ENCODE data around the gene PLLP. TPM values are rescaled to one million over a fixed set of nuclear protein-coding genes. Genes with fewer than 3 reads are reported as not detected.

The PLLP gene
- total RNA-seq, 1 donor from 2014 or later, result 104 TPM

DNA sequence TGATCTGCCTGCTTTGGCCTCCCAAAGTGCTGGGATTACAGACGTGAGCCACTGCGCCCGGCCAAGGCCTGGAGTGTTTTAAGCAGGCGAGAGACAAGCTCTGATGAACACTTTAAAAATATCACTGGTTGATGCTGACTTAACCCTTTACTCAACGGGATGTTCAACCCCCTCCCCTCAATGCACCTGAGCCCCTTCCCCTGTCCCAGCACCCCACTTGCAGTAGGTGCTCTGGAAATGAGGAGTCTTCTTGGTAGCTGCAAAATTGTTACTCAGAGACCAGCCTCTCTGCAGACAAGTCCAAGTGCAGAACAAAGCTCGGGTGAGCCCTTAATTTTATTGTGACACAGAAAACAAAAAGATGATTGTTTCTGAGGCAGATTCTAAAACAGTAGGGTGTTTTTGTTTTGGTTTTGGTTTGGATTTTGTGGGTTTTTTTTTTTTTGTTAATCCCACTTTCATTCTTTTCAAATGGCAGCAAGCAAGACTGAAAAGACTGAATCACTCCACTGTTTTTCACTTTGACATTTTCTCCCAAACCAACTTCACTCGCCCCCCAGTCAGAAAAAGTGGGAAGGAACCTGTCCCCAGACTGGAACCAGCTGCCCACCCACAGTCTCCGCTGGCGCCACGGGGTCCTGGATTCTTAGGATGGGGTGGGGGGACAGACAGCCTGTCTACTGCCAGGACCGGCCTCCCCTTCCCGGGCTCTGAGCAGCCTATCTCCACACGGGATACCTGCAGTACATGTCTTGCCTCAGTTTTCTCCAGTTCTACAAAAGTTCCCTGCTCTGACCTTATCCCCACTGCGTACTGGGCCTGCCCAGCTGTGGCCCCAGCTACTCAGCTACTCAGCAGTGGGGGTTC, 5.2 kb upstream of the PLLP start:
- intact Hi-C loops (cut with DNase I), result no loop called here
- TF ChIP-seq, protein P1, sequence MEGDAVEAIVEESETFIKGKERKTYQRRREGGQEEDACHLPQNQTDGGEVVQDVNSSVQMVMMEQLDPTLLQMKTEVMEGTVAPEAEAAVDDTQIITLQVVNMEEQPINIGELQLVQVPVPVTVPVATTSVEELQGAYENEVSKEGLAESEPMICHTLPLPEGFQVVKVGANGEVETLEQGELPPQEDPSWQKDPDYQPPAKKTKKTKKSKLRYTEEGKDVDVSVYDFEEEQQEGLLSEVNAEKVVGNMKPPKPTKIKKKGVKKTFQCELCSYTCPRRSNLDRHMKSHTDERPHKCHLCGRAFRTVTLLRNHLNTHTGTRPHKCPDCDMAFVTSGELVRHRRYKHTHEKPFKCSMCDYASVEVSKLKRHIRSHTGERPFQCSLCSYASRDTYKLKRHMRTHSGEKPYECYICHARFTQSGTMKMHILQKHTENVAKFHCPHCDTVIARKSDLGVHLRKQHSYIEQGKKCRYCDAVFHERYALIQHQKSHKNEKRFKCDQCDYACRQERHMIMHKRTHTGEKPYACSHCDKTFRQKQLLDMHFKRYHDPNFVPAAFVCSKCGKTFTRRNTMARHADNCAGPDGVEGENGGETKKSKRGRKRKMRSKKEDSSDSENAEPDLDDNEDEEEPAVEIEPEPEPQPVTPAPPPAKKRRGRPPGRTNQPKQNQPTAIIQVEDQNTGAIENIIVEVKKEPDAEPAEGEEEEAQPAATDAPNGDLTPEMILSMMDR (IDR thresholded peaks at IDR 0.05), result no peak
- H3K27me3 ChIP-seq, result peaks cover 6% of the 10 kb centered on the region
- H3K9me3 ChIP-seq, result no peaks in the 10 kb centered on the region
- DNase-seq (no peak), ATAC-seq (no peak)
- H3K4me3 ChIP-seq, result no peak overlapping the region
- H3K36me3 ChIP-seq, result no peaks in the 10 kb centered on the region
- no peaks in the 10 kb centered on the region for H3K4me1 ChIP-seq
- H3K27ac ChIP-seq, result no peak overlapping the region

DNA sequence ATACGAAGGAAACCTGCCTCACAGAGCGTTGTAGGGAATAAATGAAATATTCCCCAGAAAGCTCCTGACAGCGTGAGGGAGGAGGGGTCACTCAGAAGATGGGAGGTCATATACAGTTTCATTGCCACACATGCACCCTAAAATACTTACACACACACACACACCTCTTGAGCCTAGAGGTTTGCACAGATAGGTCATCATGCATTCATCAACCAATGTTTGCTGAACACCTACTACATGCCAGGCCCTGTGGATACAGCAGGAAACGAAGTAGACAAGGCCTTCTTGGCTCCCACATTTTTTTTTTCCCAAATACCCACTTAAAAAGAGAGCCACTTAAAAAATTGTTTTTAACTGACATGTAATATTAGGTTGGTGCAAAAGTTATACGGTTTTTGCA, 907 bp upstream of the PLLP start:
- ATAC-seq (no peak), DNase-seq (no peak)
- H3K36me3 ChIP-seq, result no peaks in the 10 kb centered on the region
- no peak overlapping the region for H3K4me3 ChIP-seq
- H3K9me3 ChIP-seq, result no peaks in the 10 kb centered on the region
- TF ChIP-seq, protein P1 (IDR thresholded peaks at IDR 0.05), result no peak
- peaks cover 21% of the 10 kb centered on the region for H3K27me3 ChIP-seq
- intact Hi-C loops (cut with DNase I), result no loop called here
- no peak overlapping the region for H3K27ac ChIP-seq
- no peaks in the 10 kb centered on the region for H3K4me1 ChIP-seq

DNA sequence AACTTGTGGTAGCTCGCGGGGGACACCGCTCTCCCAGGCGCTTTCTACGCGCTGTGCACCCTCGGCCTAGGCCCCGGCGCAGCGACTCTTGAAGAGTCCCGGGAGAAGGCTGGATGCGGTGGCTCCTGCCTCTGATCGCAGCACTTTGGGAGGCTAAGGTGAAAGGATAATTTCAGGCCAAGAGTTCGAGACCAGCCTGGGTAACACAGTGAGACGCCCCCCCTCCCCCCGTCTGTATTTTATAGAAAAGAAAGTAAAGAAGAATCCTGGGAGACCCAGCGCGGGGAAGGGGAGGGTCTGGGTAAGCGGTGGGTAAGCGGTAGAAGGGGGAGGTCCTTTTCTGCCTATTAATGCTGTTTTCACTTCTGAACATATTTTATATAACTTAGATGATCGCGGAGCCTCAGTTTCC, 486 bp upstream of the PLLP start:
- DNase-seq, result no peak
- no peaks in the 10 kb centered on the region for H3K9me3 ChIP-seq
- ATAC-seq, result no peak
- intact Hi-C loops (cut with DNase I), result no loop called here
- peaks cover 21% of the 10 kb centered on the region for H3K27me3 ChIP-seq
- no peaks in the 10 kb centered on the region for H3K4me1 ChIP-seq
- TF ChIP-seq, protein P1 (IDR thresholded peaks at IDR 0.05), result no peak
- no peaks in the 10 kb centered on the region for H3K36me3 ChIP-seq
- H3K27ac ChIP-seq, result peak overlapping the region; percentile 84
- peak overlapping the region; percentile 70 for H3K4me3 ChIP-seq

DNA sequence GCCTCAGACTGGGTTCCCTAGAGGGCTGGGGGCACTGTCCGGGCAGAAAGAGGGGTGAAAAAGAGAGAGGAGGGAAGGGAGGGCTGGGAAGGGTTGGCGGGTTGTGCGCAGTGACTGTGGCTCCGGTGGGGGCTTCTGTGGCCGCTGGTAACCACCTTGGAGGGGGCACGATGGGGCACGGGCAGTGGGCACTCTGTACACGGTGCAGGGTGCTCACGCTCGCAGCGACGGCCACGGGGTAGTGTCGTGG, 588 bp downstream of the PLLP start:
- no peak for ATAC-seq
- Histone ChIP-seq H3K27ac (peak overlapping the region; percentile 84), H3K4me1 (peaks cover 5% of the 10 kb centered on the region), H3K4me3 (peak overlapping the region; percentile 70), H3K27me3 (peaks cover 21% of the 10 kb centered on the region), H3K9me3 (no peaks in the 10 kb centered on the region), H3K36me3 (no peaks in the 10 kb centered on the region)
- intact Hi-C loops (cut with DNase I), result no loop called here
- no peak for DNase-seq
- TF ChIP-seq, protein P1 (IDR thresholded peaks at IDR 0.05), result no peak

GRCh38 chr16:57283214-57283958, 1.1 kb downstream of the PLLP start:
- H3K9me3 ChIP-seq, result no peaks in the 10 kb centered on the region
- TF ChIP-seq, protein P1 (IDR thresholded peaks at IDR 0.05), result no peak
- intact Hi-C loops (cut with DNase I), result no loop called here
- DNase-seq (peak; percentile 75), ATAC-seq (peak; percentile 68)
- H3K27me3 ChIP-seq, result peaks cover 21% of the 10 kb centered on the region
- H3K4me1 ChIP-seq, result peaks cover 7% of the 10 kb centered on the region
- peak overlapping the region; percentile 70 for H3K4me3 ChIP-seq
- peak overlapping the region; percentile 84 for H3K27ac ChIP-seq
- H3K36me3 ChIP-seq, result no peaks in the 10 kb centered on the region
